Measurements from ENCODE around the gene EGR4. TPM values are rescaled to one million over a fixed set of nuclear protein-coding genes. Genes with fewer than 3 reads are reported as not detected.

The EGR4 gene
- total RNA-seq, 1 donor from 2014 or later, result not detected

GRCh38 chr2:73255007-73255644, 38.2 kb downstream of the EGR4 start:
- no peaks in the 10 kb centered on the region for H3K27me3 ChIP-seq (ENCODE audit: low read depth)
- DNase-seq, result no peak
- TF ChIP-seq, protein P1, sequence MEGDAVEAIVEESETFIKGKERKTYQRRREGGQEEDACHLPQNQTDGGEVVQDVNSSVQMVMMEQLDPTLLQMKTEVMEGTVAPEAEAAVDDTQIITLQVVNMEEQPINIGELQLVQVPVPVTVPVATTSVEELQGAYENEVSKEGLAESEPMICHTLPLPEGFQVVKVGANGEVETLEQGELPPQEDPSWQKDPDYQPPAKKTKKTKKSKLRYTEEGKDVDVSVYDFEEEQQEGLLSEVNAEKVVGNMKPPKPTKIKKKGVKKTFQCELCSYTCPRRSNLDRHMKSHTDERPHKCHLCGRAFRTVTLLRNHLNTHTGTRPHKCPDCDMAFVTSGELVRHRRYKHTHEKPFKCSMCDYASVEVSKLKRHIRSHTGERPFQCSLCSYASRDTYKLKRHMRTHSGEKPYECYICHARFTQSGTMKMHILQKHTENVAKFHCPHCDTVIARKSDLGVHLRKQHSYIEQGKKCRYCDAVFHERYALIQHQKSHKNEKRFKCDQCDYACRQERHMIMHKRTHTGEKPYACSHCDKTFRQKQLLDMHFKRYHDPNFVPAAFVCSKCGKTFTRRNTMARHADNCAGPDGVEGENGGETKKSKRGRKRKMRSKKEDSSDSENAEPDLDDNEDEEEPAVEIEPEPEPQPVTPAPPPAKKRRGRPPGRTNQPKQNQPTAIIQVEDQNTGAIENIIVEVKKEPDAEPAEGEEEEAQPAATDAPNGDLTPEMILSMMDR (IDR thresholded peaks at IDR 0.05), result no peak
- H3K4me1 ChIP-seq, result no peaks in the 10 kb centered on the region
- H3K4me3 ChIP-seq, result no peak overlapping the region
- intact Hi-C loops (cut with DNase I), result no loop called here
- no peak overlapping the region for H3K27ac ChIP-seq
- peaks cover 49% of the 10 kb centered on the region for H3K36me3 ChIP-seq
- no peaks in the 10 kb centered on the region for H3K9me3 ChIP-seq
- ATAC-seq, result no peak

DNA sequence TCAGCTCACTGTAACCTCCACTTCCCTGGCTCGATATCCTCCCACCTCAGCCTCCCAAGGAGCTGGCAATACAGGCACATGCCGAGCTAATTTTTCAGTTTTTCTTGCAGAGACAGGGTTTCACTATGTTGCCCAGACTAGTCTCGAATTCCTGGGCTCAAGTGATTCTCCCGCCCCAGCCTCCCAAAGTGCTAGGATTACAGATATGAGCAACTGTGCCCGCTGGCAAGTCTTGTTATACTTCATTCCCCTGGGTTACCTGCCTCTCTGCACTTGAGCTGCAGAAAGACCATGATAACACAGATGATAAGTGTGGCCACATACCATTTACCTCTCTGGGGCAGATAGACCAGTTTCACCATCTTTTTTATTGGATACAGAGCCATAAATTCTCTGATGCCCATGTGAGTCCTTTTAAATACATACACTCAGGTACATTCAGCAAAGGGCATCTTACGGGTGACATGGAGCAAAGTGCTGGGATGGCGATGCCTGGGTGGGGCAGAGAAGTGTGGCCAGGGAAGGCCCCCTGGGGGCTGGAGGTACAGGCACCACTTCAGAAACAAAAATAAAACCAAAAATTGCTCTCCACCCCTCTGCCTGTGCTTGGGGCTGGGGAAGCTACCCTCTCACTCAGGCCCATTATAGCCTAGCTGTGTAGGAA, 38.9 kb downstream of the EGR4 start:
- Histone ChIP-seq H3K9me3 (no peaks in the 10 kb centered on the region), H3K27me3 (ENCODE audit: low read depth) (no peaks in the 10 kb centered on the region), H3K4me1 (no peaks in the 10 kb centered on the region), H3K27ac (no peak overlapping the region), H3K36me3 (peaks cover 55% of the 10 kb centered on the region), H3K4me3 (no peak overlapping the region)
- intact Hi-C loops (cut with DNase I), result no loop called here
- TF ChIP-seq, protein P1 (IDR thresholded peaks at IDR 0.05), result no peak
- DNase-seq, result no peak
- ATAC-seq, result no peak

DNA sequence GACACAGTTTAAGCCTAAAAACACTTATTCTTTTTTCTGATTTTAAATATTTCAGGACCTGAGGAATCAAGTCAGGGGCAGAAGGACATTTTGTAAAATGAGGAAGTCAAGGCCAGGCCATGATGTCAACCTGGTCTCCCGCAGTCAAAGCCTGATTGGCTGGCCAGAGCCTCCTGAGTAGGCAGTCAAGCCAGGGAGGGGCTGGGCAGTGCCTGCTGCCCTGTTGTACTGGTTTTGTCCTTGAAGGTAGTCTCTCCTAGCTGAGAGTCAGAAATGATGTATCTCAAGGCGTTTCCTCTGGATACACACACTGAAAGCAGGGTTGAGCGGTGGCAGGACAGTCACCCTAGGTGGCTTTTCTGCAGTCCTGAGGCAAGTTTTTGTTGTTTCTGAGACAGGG, 39.4 kb downstream of the EGR4 start:
- DNase-seq, result no peak
- no peak overlapping the region for H3K4me3 ChIP-seq
- no peak for ATAC-seq
- H3K27me3 ChIP-seq (ENCODE audit: low read depth), result no peaks in the 10 kb centered on the region
- H3K27ac ChIP-seq, result no peak overlapping the region
- no peaks in the 10 kb centered on the region for H3K4me1 ChIP-seq
- peaks cover 61% of the 10 kb centered on the region for H3K36me3 ChIP-seq
- intact Hi-C loops (cut with DNase I), result no loop called here
- TF ChIP-seq, protein P1 (IDR thresholded peaks at IDR 0.05), result no peak
- no peaks in the 10 kb centered on the region for H3K9me3 ChIP-seq

DNA sequence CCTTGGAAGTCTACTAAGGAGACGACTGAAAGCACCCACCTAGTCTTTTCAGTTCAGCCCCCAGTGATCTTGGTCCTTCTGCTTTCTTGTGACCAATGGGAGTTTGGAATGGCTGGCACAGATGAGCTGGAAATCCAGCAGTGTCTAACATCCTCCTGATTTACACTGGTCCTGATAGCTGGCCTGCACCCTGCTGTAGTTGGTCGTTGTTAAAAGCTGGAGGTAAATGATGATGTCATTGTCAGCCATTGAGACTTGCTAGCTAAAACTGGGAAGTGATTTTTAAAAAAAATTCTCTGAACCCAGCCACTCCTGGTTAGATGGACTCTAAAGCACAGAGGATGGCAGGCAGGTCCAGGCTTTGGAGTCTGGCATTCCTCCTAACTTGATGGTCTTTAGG, 39.9 kb downstream of the EGR4 start:
- H3K9me3 ChIP-seq, result no peaks in the 10 kb centered on the region
- H3K36me3 ChIP-seq, result peaks cover 66% of the 10 kb centered on the region
- DNase-seq (no peak), ATAC-seq (no peak)
- H3K27me3 ChIP-seq (ENCODE audit: low read depth), result no peaks in the 10 kb centered on the region
- no peak overlapping the region for H3K4me3 ChIP-seq
- no peak overlapping the region for H3K27ac ChIP-seq
- no peaks in the 10 kb centered on the region for H3K4me1 ChIP-seq
- intact Hi-C loops (cut with DNase I), result no loop called here
- TF ChIP-seq, protein P1 (IDR thresholded peaks at IDR 0.05), result no peak

DNA sequence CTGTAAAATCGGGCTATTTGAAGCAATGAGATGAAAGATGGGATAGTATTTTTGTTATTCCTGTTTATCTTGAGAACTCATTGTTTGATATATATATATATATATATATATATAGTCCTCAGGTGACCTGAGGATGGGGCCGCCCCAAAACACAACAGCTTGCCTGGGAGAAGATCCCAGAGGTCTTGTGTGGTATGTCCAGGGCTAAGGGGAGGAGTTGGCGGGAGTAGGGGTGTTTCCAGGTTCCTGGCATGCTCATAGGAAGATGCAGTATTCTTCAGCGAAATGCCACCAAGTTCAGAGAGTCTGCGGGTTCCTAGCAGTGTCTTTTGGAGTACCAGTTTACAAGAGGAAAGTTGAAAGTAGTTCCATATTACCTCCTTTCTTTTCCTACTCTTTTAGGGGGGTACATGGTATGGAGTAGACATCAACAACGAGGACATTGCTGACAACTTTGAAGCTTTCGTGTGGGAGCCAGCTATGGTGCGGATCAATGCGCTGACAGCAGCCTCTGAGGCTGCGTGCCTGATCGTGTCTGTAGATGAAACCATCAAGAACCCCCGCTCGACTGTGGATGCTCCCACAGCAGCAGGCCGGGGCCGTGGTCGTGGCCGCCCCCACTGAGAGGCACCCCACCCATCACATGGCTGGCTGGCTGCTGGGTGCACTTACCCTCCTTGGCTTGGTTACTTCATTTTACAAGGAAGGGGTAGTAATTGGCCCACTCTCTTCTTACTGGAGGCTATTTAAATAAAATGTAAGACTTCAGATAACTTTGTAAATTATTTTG, 40.9 kb downstream of the EGR4 start:
- TF ChIP-seq, protein P1 (IDR thresholded peaks at IDR 0.05), result no peak
- no peak for ATAC-seq
- Histone ChIP-seq H3K4me3 (no peak overlapping the region), H3K27ac (no peak overlapping the region), H3K9me3 (no peaks in the 10 kb centered on the region), H3K4me1 (no peaks in the 10 kb centered on the region), H3K27me3 (ENCODE audit: low read depth) (no peaks in the 10 kb centered on the region), H3K36me3 (peaks cover 76% of the 10 kb centered on the region)
- intact Hi-C loops (cut with DNase I), result no loop called here
- no peak for DNase-seq
